H9 (cell line): ENCODE measurements around the gene ELAVL4. TPM values are rescaled to one million over a fixed set of nuclear protein-coding genes. Genes with fewer than 3 reads are reported as not detected.
A peak's percentile ranks its signal among the peaks of the same experiment; 100 is the strongest.

Source experiments
- DNase-seq: peaks from one replicate; pipeline ENCODE4 v3.0.0-alpha.2; 2017
- H2AFZ ChIP-seq: one replicate; pipeline ENCODE4 v1.6.1; 2013; ENCODE audit warnings: mild to moderate bottlenecking, low read length, control low read depth, moderate library complexity
- H2AK5ac ChIP-seq: 2 replicates; pipeline ENCODE4 v1.6.1; 2013; ENCODE audit warnings: low read length, control low read depth, mixed read lengths; ENCODE audit not compliant: insufficient read length
- H2BK120ac ChIP-seq: one replicate; pipeline ENCODE4 v1.6.1; 2013; ENCODE audit warnings: low read depth, mild to moderate bottlenecking, low read length, control low read depth, inconsistent platforms; ENCODE audit not compliant: poor library complexity, severe bottlenecking
- H2BK12ac ChIP-seq: 2 replicates; pipeline ENCODE4 v1.6.1; 2013; ENCODE audit warnings: low read length, control low read depth, mixed read lengths, low read depth; ENCODE audit not compliant: insufficient read length
- H2BK15ac ChIP-seq: 2 replicates; pipeline ENCODE4 v1.6.1; 2013; ENCODE audit warnings: low read depth, low read length, control low read depth
- H2BK20ac ChIP-seq: one replicate; pipeline ENCODE4 v1.6.1; 2013; ENCODE audit warnings: low read depth, mild to moderate bottlenecking, low read length, control low read depth, inconsistent platforms; ENCODE audit not compliant: poor library complexity, severe bottlenecking
- H2BK5ac ChIP-seq: 2 replicates; pipeline ENCODE4 v1.6.1; 2013; ENCODE audit warnings: low read length, control low read depth, mixed read lengths; ENCODE audit not compliant: insufficient read length
- H3K14ac ChIP-seq: 2 replicates; pipeline ENCODE4 v1.6.1; 2013; ENCODE audit warnings: low read length, control low read depth; ENCODE audit not compliant: insufficient read depth
- H3K18ac ChIP-seq: 2 replicates; pipeline ENCODE4 v1.6.1; 2013; ENCODE audit warnings: low read depth, mild to moderate bottlenecking, mixed read lengths, low read length, control low read depth; ENCODE audit not compliant: insufficient read length
- H3K23ac ChIP-seq: 2 replicates; pipeline ENCODE4 v1.6.1; 2013; ENCODE audit warnings: low read length, control low read depth, mixed read lengths, low read depth; ENCODE audit not compliant: insufficient read length
- H3K23me2 ChIP-seq: 2 replicates; pipeline ENCODE4 v1.6.1; 2013; ENCODE audit warnings: low read depth, mild to moderate bottlenecking, mixed read lengths, low read length, control low read depth; ENCODE audit not compliant: insufficient read length, poor library complexity, severe bottlenecking
- H3K27ac ChIP-seq: 2 replicates; pipeline ENCODE4 v1.5.1; 2013; ENCODE audit warnings: low read length, control low read depth, mixed read lengths, low read depth; ENCODE audit not compliant: insufficient read length
- H3K27me3 ChIP-seq: 2 replicates; pipeline ENCODE4 v1.6.1; 2013; ENCODE audit warnings: low read length, control low read depth, inconsistent platforms; ENCODE audit not compliant: insufficient read depth
- H3K4ac ChIP-seq: 2 replicates; pipeline ENCODE4 v1.6.1; 2013; ENCODE audit warnings: low read depth, mild to moderate bottlenecking, control low read depth, inconsistent platforms, low read length, moderate library complexity
- H3K4me1 ChIP-seq: 2 replicates; pipeline ENCODE4 v1.6.1; 2013; ENCODE audit warnings: low read length, control low read depth, inconsistent platforms; ENCODE audit not compliant: insufficient read depth
- H3K4me2 ChIP-seq: 2 replicates; pipeline ENCODE4 v1.6.1; 2013; ENCODE audit warnings: low read length, control low read depth, mixed read lengths; ENCODE audit not compliant: insufficient read length, insufficient read depth
- H3K56ac ChIP-seq: 2 replicates; pipeline ENCODE4 v1.6.1; 2013; ENCODE audit warnings: low read depth, mild to moderate bottlenecking, mixed read lengths, low read length, control low read depth; ENCODE audit not compliant: insufficient read length
- H3K79me1 ChIP-seq: 2 replicates; pipeline ENCODE4 v1.6.1; 2013; ENCODE audit warnings: low read depth, mild to moderate bottlenecking, moderate library complexity, low read length, control low read depth, inconsistent platforms; ENCODE audit not compliant: insufficient read depth, poor library complexity, severe bottlenecking
- H3K79me2 ChIP-seq: 2 replicates; pipeline ENCODE4 v1.6.1; 2013; ENCODE audit warnings: low read length, control low read depth, inconsistent platforms; ENCODE audit not compliant: insufficient read depth
- H3K9ac ChIP-seq: 2 replicates; pipeline ENCODE4 v1.6.1; 2013; ENCODE audit warnings: low read length, control low read depth, mixed read lengths; ENCODE audit not compliant: insufficient read length; ENCODE audit errors: extremely low read depth
- H3K9me3 ChIP-seq: one replicate; pipeline ENCODE4 v1.6.1; 2013; ENCODE audit warnings: low read depth, low read length, inconsistent platforms; ENCODE audit not compliant: control insufficient read depth
- H3T11ph ChIP-seq: one replicate; pipeline ENCODE4 v1.6.1; 2013; ENCODE audit warnings: mild to moderate bottlenecking, low read length, control low read depth, inconsistent platforms
- H4K20me1 ChIP-seq: one replicate; pipeline ENCODE4 v1.6.1; 2013; ENCODE audit not compliant: control insufficient read depth, insufficient read length, insufficient read depth
- H4K5ac ChIP-seq: 2 replicates; pipeline ENCODE4 v1.6.1; 2013; ENCODE audit warnings: low read depth, mild to moderate bottlenecking, mixed read lengths, low read length, control low read depth; ENCODE audit not compliant: insufficient read length
- H4K8ac ChIP-seq: replicated peaks from 2 replicates; pipeline ENCODE4 v1.6.1; 2013; ENCODE audit warnings: low read length, control low read depth, mixed read lengths, low read depth; ENCODE audit not compliant: insufficient read length
- H4K91ac ChIP-seq: 2 replicates; pipeline ENCODE4 v1.6.1; 2013; ENCODE audit warnings: low read depth, mild to moderate bottlenecking, moderate library complexity, mixed read lengths, low read length, control low read depth; ENCODE audit not compliant: insufficient read length
- H3K27ac Mint-ChIP-seq, 3 experiments: 2 replicates in 2 of 3; 3 replicates in 1 of 3; pipeline ENCODE4 v1.8.0; 2020 to 2021; ENCODE audit warnings: mixed read lengths in 3 of 3, mild to moderate bottlenecking in 1 of 3, moderate library complexity in 1 of 3
- H3K27me3 Mint-ChIP-seq: 2 replicates; pipeline ENCODE4 v1.8.0; 2021; ENCODE audit warnings: low read depth, mild to moderate bottlenecking, moderate library complexity, mixed read lengths
- H3K36me3 Mint-ChIP-seq, 3 experiments: 2 replicates in 2 of 3; 3 replicates in 1 of 3; pipeline ENCODE4 v1.8.0; 2020 to 2021; ENCODE audit warnings: low read depth in 3 of 3, mixed read lengths in 3 of 3; ENCODE audit not compliant: insufficient read depth in 1 of 3
- H3K4me1 Mint-ChIP-seq, 2 experiments: 2 replicates each; pipeline ENCODE4 v1.8.0; 2020; ENCODE audit warnings: mixed read lengths in 2 of 2
- H3K4me3 Mint-ChIP-seq, 2 experiments: 2 replicates in 1 of 2; 3 replicates in 1 of 2; pipeline ENCODE4 v1.8.0; 2020 to 2021; ENCODE audit warnings: mild to moderate bottlenecking in 2 of 2, mixed read lengths in 2 of 2, moderate library complexity in 1 of 2
- H3K9me3 Mint-ChIP-seq, 2 experiments: 2 replicates in 1 of 2; 3 replicates in 1 of 2; pipeline ENCODE4 v1.8.0; 2020; ENCODE audit warnings: mild to moderate bottlenecking in 2 of 2, mixed read lengths in 2 of 2, moderate library complexity in 1 of 2
- WGBS: extraction: QIAGEN DNeasy Blood & Tissue Kit; methylation state at CpG from one replicate; pipeline ENCODE4 v1.1.7; 2013; ENCODE audit warnings: missing lambda C conversion rate, low lambda C conversion rate, mixed read lengths; ENCODE audit not compliant: insufficient read length; ENCODE audit errors: extremely low coverage; 5-methylcytosine and 5-hydroxymethylcytosine counted together
- total RNA-seq: library from RNA; stranded (reverse); gene quantifications from 2 replicates; pipeline ENCODE4 v1.2.1, GENCODE V29; 2021
- TF ChIP-seq, protein P1 (sequence below): fragments of 200-600 bp; sonication (generic); conservative IDR thresholded peaks from 3 replicates; pipeline ENCODE4 v1.8.0; 2021; ENCODE audit warnings: antibody characterized with exemption, mild to moderate bottlenecking

Gene ELAVL4
- total RNA-seq, 1 experiment from 2014 or later = not detected

DNA sequence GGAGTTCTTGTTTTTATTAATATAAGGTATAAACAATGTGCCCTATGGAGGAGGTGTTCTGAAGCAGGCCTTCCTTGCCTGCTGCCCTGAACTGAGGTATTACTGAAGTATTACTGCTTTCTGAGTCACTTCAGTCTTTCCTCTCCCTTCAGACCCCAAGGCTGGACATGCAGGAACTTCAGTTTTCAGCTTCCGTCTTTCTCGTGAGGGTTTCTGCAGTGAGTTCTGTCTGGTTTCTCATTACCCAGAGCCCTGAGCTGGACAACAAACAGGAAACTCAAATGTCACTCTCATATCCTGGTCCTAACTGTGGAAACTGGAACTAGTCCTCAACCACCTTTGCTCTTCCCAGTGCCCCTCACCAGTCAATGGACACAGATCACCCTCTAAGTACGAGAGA is 46.8 kb downstream of the ELAVL4 start:
- Histone ChIP-seq H3K18ac (no peak overlapping the region), H2AK5ac (no peak overlapping the region), H3K4me1 (peaks cover 4% of the 10 kb centered on the region; the same call in 1 of the 2 replicates), H4K8ac (no peak overlapping the region), H3K4ac (no peak overlapping the region), H3K56ac (no peak overlapping the region), H3K4me2 (no peak overlapping the region), H3K79me1 (no peaks in the 10 kb centered on the region), H2BK5ac (no peak overlapping the region), H2BK12ac (no peak overlapping the region), H2BK20ac (no peak overlapping the region), H3K9me3 (no peaks in the 10 kb centered on the region), H2BK120ac (no peak overlapping the region), H2AFZ (no peak overlapping the region), H3T11ph (no peak overlapping the region), H3K23ac (no peak overlapping the region), H4K91ac (no peak overlapping the region), H3K9ac (no peak overlapping the region), H3K79me2 (no peaks in the 10 kb centered on the region; the same call in 1 of the 2 replicates), H3K27ac (no peak overlapping the region), H4K5ac (no peak overlapping the region), H4K20me1 (no peaks in the 10 kb centered on the region), H3K23me2 (no peaks in the 10 kb centered on the region), H3K14ac (no peak overlapping the region), H2BK15ac (no peak overlapping the region), H3K27me3 (no peaks in the 10 kb centered on the region)
- Mint-ChIP-seq H3K4me1 (0 out of 4 replicates have a peak, but pooled peaks cover 0 to 3% of the 10 kb centered on the region in 2 experiments), H3K9me3 (peaks cover 0 to 55% of the 10 kb centered on the region in 2 experiments; a peak in 2 of 5 replicates), H3K27me3 (no peaks in the 10 kb centered on the region; the same call in 1 of the 2 replicates), H3K4me3 (no peak overlapping the region), H3K27ac (peak overlapping the region in 1 of 3 experiments; percentile 4; a peak in 1 of 7 replicates), H3K36me3 (peaks cover 0 to 25% (median 0%) of the 10 kb centered on the region in 3 experiments; a peak in 3 of 7 replicates)
- WGBS = no CpG with 5 or more reads among the region's 3 CpGs
- TF ChIP-seq, protein P1, sequence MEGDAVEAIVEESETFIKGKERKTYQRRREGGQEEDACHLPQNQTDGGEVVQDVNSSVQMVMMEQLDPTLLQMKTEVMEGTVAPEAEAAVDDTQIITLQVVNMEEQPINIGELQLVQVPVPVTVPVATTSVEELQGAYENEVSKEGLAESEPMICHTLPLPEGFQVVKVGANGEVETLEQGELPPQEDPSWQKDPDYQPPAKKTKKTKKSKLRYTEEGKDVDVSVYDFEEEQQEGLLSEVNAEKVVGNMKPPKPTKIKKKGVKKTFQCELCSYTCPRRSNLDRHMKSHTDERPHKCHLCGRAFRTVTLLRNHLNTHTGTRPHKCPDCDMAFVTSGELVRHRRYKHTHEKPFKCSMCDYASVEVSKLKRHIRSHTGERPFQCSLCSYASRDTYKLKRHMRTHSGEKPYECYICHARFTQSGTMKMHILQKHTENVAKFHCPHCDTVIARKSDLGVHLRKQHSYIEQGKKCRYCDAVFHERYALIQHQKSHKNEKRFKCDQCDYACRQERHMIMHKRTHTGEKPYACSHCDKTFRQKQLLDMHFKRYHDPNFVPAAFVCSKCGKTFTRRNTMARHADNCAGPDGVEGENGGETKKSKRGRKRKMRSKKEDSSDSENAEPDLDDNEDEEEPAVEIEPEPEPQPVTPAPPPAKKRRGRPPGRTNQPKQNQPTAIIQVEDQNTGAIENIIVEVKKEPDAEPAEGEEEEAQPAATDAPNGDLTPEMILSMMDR = no peak
- no peak for DNase-seq
